SK-N-MC (cell line): ENCODE results near the gene TIMM44.

ENCODE experiments used
- EZH2 ChIP-seq: fragments of 200-600 bp; sonication (generic); IDR thresholded peaks from one replicate; pipeline ENCODE4 v1.6.1; 2017; ENCODE audit warnings: antibody characterized with exemption
- FOXP2 ChIP-seq: optimal IDR thresholded peaks from 2 replicates; pipeline ENCODE3; 2011; ENCODE audit warnings: mild to moderate bottlenecking, moderate library complexity; ENCODE audit not compliant: insufficient read depth; ENCODE audit errors: extremely low read length, control extremely low read depth
- POLR2AphosphoS5 ChIP-seq: IDR thresholded peaks from 2 replicates; pipeline ENCODE4 v1.6.1; 2012; ENCODE audit warnings: mild to moderate bottlenecking, low read depth, low read length, borderline replicate concordance

- TF ChIP-seq EZH2 (no peak), POLR2AphosphoS5 (no peak), FOXP2 (no peak)
These were observed 33.0 kb upstream of the TIMM44 start for GRCh38 chr19:7976461-7976860.
